Ovary (tissue), 9 donors: ENCODE data around the gene GNB1L. TPM values are rescaled to one million over a fixed set of nuclear protein-coding genes. Genes with fewer than 3 reads are reported as not detected.

Experiments used
- DNase-seq, 5 donors: peaks; one replicate each; pipeline ENCODE4 v3.0.0-alpha.2; 2019 to 2020
- H3K27ac ChIP-seq, 2 donors: fragments of 200-600 bp; one replicate each; pipeline versions ENCODE4 v1.5.1 to v1.8.0; 2019 to 2022
- H3K27me3 ChIP-seq: fragments of 200-600 bp; one replicate; pipeline ENCODE4 v1.8.0; 2022
- H3K36me3 ChIP-seq: fragments of 200-600 bp; sonication (generic); one replicate; pipeline ENCODE4 v1.5.1; 2019
- H3K4me1 ChIP-seq: one replicate; pipeline ENCODE4 v1.8.1; 2013; ENCODE audit warnings: mild to moderate bottlenecking, moderate library complexity; ENCODE audit not compliant: insufficient read depth
- H3K4me3 ChIP-seq: fragments of 200-600 bp; sonication (generic); one replicate; pipeline ENCODE4 v1.5.1; 2017
- H3K9me3 ChIP-seq, 2 donors: fragments of 200-600 bp in 1 of 2; sonication (generic) in 1 of 2; one replicate each; pipeline versions ENCODE4 v1.5.1 to v1.8.1; 2013 to 2019; ENCODE audit warnings: mild to moderate bottlenecking in 1 of 2, moderate library complexity in 1 of 2
- CTCF ChIP-seq, 3 donors: fragments of 450-650 bp in 2 of 3; fragments of 200-600 bp in 1 of 3; IDR thresholded peaks; one replicate each; pipeline versions ENCODE4 v1.5.1 to v1.8.0; 2016 to 2022; ENCODE audit warnings: antibody characterized with exemption in 3 of 3, mild to moderate bottlenecking in 1 of 3
- EP300 ChIP-seq: sonication (generic); formaldehyde crosslinking; IDR thresholded peaks from one replicate; pipeline ENCODE4 v1.6.1; 2017; ENCODE audit warnings: antibody characterized with exemption
- POLR2A ChIP-seq: fragments of 450-650 bp; IDR thresholded peaks from one replicate; pipeline ENCODE4 v1.6.1; 2017; ENCODE audit warnings: antibody characterized with exemption, mild to moderate bottlenecking, moderate library complexity
- WGBS, 3 donors: extraction: QIAGEN DNeasy Blood & Tissue Kit in 1 of 3; methylation state at CpG; one replicate each; pipeline versions ENCODE4 v1.1.5 to v1.1.7; 2013 to 2017; 5-methylcytosine and 5-hydroxymethylcytosine counted together
- intact Hi-C, 4 donors: fragments of 100-400 bp; cut with DNase I; formaldehyde crosslinking; loops; one replicate each; pipeline versions ENCODE4 v1.11.0 to v1.15.1; 2022 to 2023
- polyA plus RNA-seq, 2 donors: library from polyadenylated mRNA; stranded (reverse); fragments of 200-250 nt in 1 of 2; fragments of 350-450 nt in 1 of 2; fragmentation: Illumina TruSeq in 1 of 2; extraction: RNeasy Lipid Tissue Mini Kit (QIAGEN cat#74804) in 1 of 2; gene quantifications; one replicate each; pipeline ENCODE4 v1.2.3, GENCODE V29; 2013 to 2014
- total RNA-seq, 7 donors: library from RNA; depleted of rRNA in 2 of 7; stranded (reverse); fragments of >200 nt in 2 of 7; fragmentation: NEBNext Ultra II Directional in 3 of 7; extraction: Animal tissue kit (Norgen Biotek cat#: 25700) in 3 of 7; gene quantifications; one replicate each; pipeline versions ENCODE4 v1.1.0 to v1.2.4, GENCODE V29; 2016 to 2023
- donor health status: DM: no; HTN: no; CAD: no; lungs with moderate emphysema.
- donor health status: DM: no; HTN: no; CAD: no.
- donor health status: Bipolar disorder and iron deficiency.
- donor health status: DM: yes; HTN: yes; CAD: no.
- donor health status: DM: no; HTN: no; CAD: no.
- donor health status: DM: yes; HTN: yes; CAD: no.

Gene GNB1L
- total and polyA plus RNA-seq, 9 donors = 3.1 to 14.9 (median 5.8) TPM; not detected in 1

GRCh38 chr22:19786264-19786585 lies 68.4 kb downstream of the GNB1L start:
- Histone ChIP-seq H3K36me3 (no peaks in the 10 kb centered on the region), H3K9me3 (no peaks in the 10 kb centered on the region), H3K4me1 (no peaks in the 10 kb centered on the region), H3K4me3 (no peak overlapping the region), H3K27me3 (no peaks in the 10 kb centered on the region), H3K27ac (no peak overlapping the region)
- 81 to 90% (median 90%) methylated on average over 6 of the region's 6 CpGs for WGBS, 3 donors
- intact Hi-C loops = no loop called here
- peak in 2 of 5 donors; percentile 4 to 23 for DNase-seq
- no peak for TF ChIP-seq CTCF (IDR thresholded peaks at IDR 0.05)
- TF ChIP-seq EP300 = no peak
- no peak for TF ChIP-seq POLR2A

GRCh38 chr22:19785461-19786263 lies 69.0 kb downstream of the GNB1L start:
- 80 to 84% (median 81%) methylated on average over 19 to 22 of the region's 22 CpGs for WGBS, 3 donors
- TF ChIP-seq POLR2A (no peak), EP300 (no peak)
- no peak for DNase-seq
- Histone ChIP-seq H3K36me3 (no peaks in the 10 kb centered on the region), H3K27me3 (no peaks in the 10 kb centered on the region), H3K9me3 (no peaks in the 10 kb centered on the region), H3K4me3 (no peak overlapping the region), H3K4me1 (no peaks in the 10 kb centered on the region), H3K27ac (no peak overlapping the region)
- intact Hi-C loops = no loop called here

GRCh38 chr22:19784384-19785175 lies 70.1 kb downstream of the GNB1L start:
- no peak overlapping the region for H3K4me3 ChIP-seq
- 87 to 93% (median 88%) methylated on average over 30 to 33 of the region's 33 CpGs for WGBS, 3 donors
- no peaks in the 10 kb centered on the region for H3K36me3 ChIP-seq
- TF ChIP-seq POLR2A (no peak), CTCF (IDR thresholded peaks at IDR 0.05) (no peak), EP300 (no peak)
- intact Hi-C loops = no loop called here
- H3K27me3 ChIP-seq = no peaks in the 10 kb centered on the region
- peak in 2 of 5 donors; percentile 10 to 25 for DNase-seq
- no peaks in the 10 kb centered on the region for H3K9me3 ChIP-seq
- no peaks in the 10 kb centered on the region for H3K4me1 ChIP-seq
- no peak overlapping the region for H3K27ac ChIP-seq

- DNase-seq = peak in 2 of 5 donors; percentile 7 to 23
- Histone ChIP-seq H3K36me3 (no peaks in the 10 kb centered on the region), H3K4me1 (no peaks in the 10 kb centered on the region), H3K27ac (no peak overlapping the region), H3K27me3 (no peaks in the 10 kb centered on the region), H3K9me3 (no peaks in the 10 kb centered on the region), H3K4me3 (no peak overlapping the region)
- WGBS, 3 donors = 74 to 83% (median 78%) methylated on average over 23 to 24 of the region's 24 CpGs
- no peak for TF ChIP-seq CTCF (IDR thresholded peaks at IDR 0.05)
- TF ChIP-seq POLR2A = no peak
- no peak for TF ChIP-seq EP300
- intact Hi-C loops = no loop called here
Observed at GRCh38 chr22:19783586-19784383, 70.9 kb downstream of the GNB1L start.
